Activated T-cell treated with anti-CD3 and anti-CD28 coated beads, Interleukin-2, amount 50 U/mL, for 4 hours (primary cell): ENCODE results near the gene CCNE1. TPM values are rescaled to one million over a fixed set of nuclear protein-coding genes. Genes with fewer than 3 reads are reported as not detected.

Source experiments
- ATAC-seq, 2 donors: fragments of 200-7000 bp; cut with Tn5 transposase; one replicate each; pipeline ENCODE4 v1.10.0; 2021
- DNase-seq: peaks from one replicate; pipeline ENCODE4 v3.0.0-alpha.2; 2020
- H3K27me3 Mint-ChIP-seq: one replicate; pipeline ENCODE4 v1.8.0; 2021; ENCODE audit warnings: low read depth, mixed read lengths
- H3K36me3 Mint-ChIP-seq: one replicate; pipeline ENCODE4 v1.8.0; 2022; ENCODE audit warnings: mixed read lengths; ENCODE audit not compliant: insufficient read depth
- H3K4me1 Mint-ChIP-seq: one replicate; pipeline ENCODE4 v1.8.0; 2021; ENCODE audit warnings: low read depth, mixed read lengths
- H3K4me3 Mint-ChIP-seq: one replicate; pipeline ENCODE4 v1.8.0; 2021; ENCODE audit warnings: mild to moderate bottlenecking, moderate library complexity, mixed read lengths
- H3K9me3 Mint-ChIP-seq: one replicate; pipeline ENCODE4 v1.8.0; 2021; ENCODE audit warnings: mixed read lengths
- total RNA-seq, 3 donors: library from RNA; stranded (reverse); gene quantifications; one replicate each; pipeline ENCODE4 v1.2.1, GENCODE V29; 2021

The CCNE1 gene
- total RNA-seq, 3 donors from 2014 or later, result 17.4 to 30.2 (median 26.7) TPM

DNA sequence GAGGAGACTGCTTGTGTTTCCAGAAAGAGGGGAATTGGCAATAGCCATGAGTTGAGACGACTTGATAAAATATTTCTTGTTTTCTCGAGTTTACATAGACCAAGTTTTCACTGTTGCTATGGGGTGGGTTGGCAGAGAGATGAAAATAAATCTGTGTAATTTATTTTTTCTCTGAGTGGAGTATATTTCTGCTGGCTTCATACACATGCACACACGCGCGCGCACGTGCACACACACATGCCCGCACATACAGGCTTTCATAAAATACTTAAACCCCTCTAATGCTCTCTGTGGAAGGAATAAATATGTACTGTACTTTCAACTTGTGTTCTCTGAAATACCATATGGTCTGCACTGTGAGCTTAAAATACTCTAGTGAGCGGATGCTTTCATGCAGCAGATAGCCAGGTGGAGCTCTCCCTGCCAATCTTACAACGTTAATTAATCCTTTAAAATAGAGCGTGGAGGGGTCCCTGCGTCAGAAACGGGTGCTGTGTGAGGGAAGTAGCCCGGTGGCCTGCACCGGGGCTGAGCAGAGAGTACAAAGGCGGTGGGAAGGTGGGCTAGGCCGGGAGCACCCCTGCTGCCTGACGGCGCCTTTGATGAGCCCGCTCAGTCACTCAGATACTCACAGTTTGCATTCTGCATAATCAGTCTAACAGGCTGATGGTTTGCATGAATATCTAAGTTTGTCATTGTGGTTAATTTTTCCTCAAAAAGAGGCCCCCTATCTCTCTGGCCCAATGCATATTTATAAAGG lies 44.1 kb downstream of the CCNE1 start:
- H3K4me3 Mint-ChIP-seq, result no peak overlapping the region
- no peaks in the 10 kb centered on the region for H3K4me1 Mint-ChIP-seq
- no peaks in the 10 kb centered on the region for H3K36me3 Mint-ChIP-seq
- no peaks in the 10 kb centered on the region for H3K9me3 Mint-ChIP-seq
- ATAC-seq, result no peak
- DNase-seq, result no peak
- peaks cover 16% of the 10 kb centered on the region for H3K27me3 Mint-ChIP-seq

DNA sequence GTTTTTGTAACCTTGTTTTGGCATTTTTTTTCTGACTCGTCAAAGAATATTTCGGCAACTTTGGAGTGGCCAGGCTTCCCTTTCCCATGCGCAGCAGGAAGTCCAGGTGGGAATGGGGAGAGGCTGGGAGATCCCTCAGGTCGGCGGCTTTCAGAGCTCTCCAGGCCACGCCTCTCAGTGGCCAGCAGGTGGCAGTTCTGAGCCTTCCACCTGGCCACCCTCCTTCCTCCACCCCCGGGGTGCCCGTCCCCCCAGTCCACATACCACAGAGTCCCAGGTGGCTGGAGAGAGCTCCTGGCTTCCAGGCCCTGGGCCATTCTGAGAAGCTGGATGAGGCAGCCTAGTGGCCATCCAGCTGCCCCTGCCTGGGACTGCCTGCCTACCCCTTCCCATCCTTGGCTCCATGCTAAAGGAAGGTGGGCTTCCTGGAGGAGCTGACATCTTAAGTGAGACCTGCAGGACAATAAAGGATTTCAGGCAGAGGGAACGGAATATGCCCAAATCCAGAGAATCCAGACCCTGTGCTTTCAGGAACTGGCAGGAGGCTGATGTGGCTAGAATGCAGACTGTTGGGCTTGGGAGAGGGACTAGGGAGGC lies 46.3 kb downstream of the CCNE1 start:
- Mint-ChIP-seq H3K27me3 (peaks cover 25% of the 10 kb centered on the region), H3K4me1 (no peaks in the 10 kb centered on the region), H3K9me3 (no peaks in the 10 kb centered on the region), H3K36me3 (no peaks in the 10 kb centered on the region), H3K4me3 (no peak overlapping the region)
- ATAC-seq (peak; percentile 67 to 83), DNase-seq (peak; percentile 24)

DNA sequence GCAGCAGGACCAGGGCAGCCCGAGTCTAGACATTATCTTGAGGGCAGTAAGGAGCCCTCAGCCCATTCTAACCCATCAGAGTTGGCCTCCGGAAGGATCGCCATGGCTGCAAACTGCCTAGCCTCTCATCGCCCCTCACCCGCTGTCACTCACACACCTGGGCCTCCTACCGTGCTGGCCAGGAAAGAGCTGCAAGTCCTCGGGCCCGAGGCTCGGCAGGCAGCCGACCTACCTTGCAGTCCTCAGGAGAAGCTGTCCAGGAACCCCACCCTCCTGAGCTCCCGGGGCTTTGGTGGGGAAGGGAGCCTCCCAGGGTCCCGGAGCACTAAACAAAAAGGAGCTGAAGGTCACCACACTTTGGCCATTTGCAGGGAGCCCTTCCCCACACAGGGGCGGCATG lies 46.8 kb downstream of the CCNE1 start:
- no peak for ATAC-seq
- Mint-ChIP-seq H3K9me3 (no peaks in the 10 kb centered on the region), H3K27me3 (peaks cover 28% of the 10 kb centered on the region), H3K4me3 (no peak overlapping the region), H3K4me1 (no peaks in the 10 kb centered on the region), H3K36me3 (no peaks in the 10 kb centered on the region)
- no peak for DNase-seq

DNA sequence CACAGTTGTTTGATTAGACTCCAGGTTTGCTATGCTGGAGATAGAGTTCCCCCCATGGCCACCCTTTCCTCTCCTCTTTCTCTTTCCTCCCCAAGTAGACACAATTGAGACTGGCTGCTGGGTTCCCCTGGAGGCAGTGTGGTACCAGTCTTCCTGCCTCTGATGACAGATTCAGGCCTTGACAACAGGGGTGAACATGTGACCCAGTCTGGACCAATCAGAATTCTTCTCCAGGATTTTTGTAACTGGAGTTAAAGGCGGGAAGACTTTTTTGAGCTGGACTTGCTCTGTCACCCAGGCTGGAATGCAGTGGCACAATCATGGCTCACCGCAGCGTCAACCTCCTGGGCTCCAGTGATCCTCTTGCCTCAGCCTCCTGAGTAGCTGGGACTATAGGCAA lies 48.7 kb downstream of the CCNE1 start:
- H3K4me3 Mint-ChIP-seq, result no peak overlapping the region
- no peaks in the 10 kb centered on the region for H3K36me3 Mint-ChIP-seq
- DNase-seq (no peak), ATAC-seq (no peak)
- no peaks in the 10 kb centered on the region for H3K9me3 Mint-ChIP-seq
- H3K4me1 Mint-ChIP-seq, result no peaks in the 10 kb centered on the region
- H3K27me3 Mint-ChIP-seq, result peaks cover 29% of the 10 kb centered on the region

DNA sequence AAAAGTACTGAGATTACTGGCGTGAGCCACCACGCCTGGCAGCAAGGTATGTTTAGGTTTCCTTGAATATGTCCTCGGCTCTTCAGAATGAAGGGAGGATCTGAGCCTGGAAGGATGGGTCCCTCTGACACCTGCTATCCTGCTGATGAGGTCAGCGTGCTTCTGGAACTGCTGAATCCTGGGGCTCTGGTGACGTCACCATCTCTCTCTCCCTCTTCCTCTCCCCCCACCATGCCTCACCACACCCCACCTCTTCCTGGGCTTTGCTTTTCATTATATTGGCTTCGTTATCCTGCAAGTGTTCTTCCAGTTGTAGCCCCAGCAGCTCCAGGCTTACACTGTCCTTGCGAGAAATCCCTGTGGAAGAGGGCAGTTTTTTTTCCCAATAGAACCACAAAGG lies 49.8 kb downstream of the CCNE1 start:
- peaks cover 4% of the 10 kb centered on the region for H3K9me3 Mint-ChIP-seq
- no peak overlapping the region for H3K4me3 Mint-ChIP-seq
- no peaks in the 10 kb centered on the region for H3K36me3 Mint-ChIP-seq
- no peaks in the 10 kb centered on the region for H3K4me1 Mint-ChIP-seq
- DNase-seq (no peak), ATAC-seq (no peak)
- H3K27me3 Mint-ChIP-seq, result peaks cover 29% of the 10 kb centered on the region

DNA sequence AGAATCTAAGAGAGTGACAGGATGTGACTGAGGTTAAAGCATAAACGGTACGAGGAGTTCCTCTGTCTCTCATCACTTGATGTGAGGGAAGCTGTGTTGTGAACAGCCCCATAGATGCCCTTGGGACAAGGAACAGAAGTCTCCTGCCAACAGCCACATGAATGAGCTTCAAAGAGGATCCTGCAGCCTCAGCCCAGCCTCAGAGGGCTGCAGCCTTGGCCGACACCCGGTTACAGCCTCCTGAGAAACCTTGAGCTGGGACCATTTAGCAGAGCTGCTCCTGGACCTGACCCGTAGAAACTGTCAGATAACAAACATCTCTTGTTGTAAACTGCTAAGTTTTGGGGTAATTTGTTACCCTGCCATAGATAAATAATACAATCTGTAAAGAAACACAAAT lies 54.2 kb downstream of the CCNE1 start:
- Mint-ChIP-seq H3K27me3 (peaks cover 19% of the 10 kb centered on the region), H3K4me3 (no peak overlapping the region), H3K4me1 (no peaks in the 10 kb centered on the region), H3K36me3 (no peaks in the 10 kb centered on the region), H3K9me3 (peaks cover 12% of the 10 kb centered on the region)
- ATAC-seq (no peak), DNase-seq (no peak)

DNA sequence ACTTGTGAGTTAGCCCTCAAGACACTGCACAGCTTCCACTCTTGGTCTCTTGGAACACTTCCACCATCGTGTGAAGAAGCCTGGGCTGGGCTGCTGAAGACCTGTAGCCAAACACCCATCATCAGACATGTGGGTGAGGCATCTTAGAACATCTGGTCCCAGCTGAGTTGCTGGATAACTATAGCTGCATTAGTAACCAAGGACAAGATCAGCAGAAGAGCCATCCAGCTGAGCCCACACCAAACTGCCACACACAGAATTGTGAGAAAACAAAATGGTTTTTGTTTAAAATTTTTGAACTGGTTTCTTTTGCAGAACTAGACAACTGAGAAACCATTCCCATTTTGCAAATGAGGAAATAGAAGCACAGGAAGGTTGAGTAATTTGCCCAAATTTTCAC lies 56.2 kb downstream of the CCNE1 start:
- Mint-ChIP-seq H3K4me1 (no peaks in the 10 kb centered on the region), H3K36me3 (no peaks in the 10 kb centered on the region), H3K9me3 (peaks cover 12% of the 10 kb centered on the region), H3K27me3 (peaks cover 22% of the 10 kb centered on the region), H3K4me3 (no peak overlapping the region)
- no peak for DNase-seq
- no peak for ATAC-seq

DNA sequence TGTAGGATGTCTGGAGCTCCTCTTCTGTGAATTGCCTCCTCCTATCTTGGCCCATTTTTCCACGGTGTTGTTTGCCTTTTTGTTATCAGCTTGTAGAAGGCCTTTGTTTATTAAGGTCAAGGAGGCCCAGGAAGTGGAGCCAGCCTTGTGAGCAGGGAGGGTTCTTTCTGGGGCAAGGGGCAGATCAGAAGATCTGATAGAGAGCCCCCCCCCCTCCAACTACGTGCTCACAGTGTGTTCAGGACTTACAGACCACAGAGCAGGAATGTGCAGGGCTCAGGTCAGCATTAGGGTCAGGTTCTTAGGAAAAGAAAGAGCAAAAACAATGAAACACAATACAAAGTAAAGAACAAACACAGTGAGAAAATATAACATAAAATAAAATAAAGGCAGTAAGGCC lies 59.4 kb downstream of the CCNE1 start:
- no peaks in the 10 kb centered on the region for H3K36me3 Mint-ChIP-seq
- ATAC-seq, result no peak
- no peaks in the 10 kb centered on the region for H3K4me1 Mint-ChIP-seq
- H3K4me3 Mint-ChIP-seq, result no peak overlapping the region
- no peak for DNase-seq
- H3K27me3 Mint-ChIP-seq, result peaks cover 25% of the 10 kb centered on the region
- H3K9me3 Mint-ChIP-seq, result peaks cover 12% of the 10 kb centered on the region

DNA sequence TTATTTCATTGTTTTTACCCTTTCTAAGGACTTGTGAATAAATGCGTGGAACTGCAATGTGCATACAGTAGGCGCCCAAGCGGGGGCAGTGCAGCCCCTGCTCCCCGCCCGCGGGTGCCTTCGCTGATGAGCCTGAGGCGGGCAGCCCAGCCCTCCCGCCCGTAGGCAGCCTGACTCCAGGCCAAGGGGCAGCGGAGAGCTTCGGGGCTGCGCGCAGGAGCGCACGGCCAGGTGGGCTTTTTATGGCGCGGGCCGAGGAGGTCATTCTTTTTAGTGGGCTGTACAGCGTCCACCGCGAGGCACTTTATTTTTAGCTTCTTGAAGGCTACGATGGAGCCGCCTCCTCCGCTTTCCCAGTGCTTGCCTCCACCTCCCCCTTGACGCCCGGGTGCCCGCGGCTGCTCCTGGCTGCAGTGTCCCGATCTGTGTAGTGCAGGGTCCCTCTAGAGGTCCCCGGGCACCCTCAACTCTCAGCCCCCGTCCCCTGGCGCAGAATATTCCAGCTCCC lies 60.5 kb downstream of the CCNE1 start:
- Mint-ChIP-seq H3K36me3 (no peaks in the 10 kb centered on the region), H3K4me1 (no peaks in the 10 kb centered on the region), H3K9me3 (peaks cover 6% of the 10 kb centered on the region), H3K4me3 (peak overlapping the region; percentile 8), H3K27me3 (peaks cover 25% of the 10 kb centered on the region)
- ATAC-seq (peak in 1 of 2 donors; percentile 22), DNase-seq (no peak)

DNA sequence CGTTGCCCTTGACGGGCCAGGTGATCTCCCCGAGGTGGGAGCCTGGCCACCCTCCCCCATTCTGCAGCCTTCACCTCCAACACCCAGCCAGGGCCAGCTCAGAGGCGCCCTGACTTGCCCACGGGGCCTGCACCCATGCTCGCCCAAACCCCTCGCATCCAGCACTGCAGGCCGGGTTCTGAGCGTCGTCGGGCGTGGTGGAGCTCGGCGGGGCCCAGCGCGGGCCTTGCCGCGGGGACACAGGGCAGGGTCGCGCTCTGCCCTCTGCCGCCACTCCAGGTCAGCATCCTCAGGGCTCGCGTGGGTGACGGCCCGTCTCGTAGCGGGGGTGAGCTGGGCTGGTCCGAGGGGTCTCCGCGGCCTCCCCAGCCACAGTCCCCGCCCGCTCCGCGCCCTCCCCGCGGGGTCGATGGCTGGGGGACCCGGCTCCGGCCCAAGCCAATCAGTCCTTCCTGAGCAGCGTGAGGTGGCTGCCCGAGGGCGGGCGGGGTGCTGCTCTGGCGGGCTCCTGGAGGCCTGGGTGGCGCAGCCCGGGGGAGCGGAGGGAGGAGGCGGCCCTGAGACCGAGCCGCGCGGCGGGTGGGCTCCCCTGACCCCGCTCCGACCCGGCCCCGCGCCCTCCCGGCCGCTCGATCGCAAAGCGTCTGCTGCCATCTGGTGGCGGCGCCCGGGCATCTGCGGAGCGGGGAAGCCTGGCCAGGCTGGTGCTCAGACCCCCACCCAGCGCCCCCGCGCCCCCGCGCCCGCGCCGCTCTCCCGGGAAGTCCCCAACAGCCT lies 61.4 kb downstream of the CCNE1 start:
- no peaks in the 10 kb centered on the region for H3K36me3 Mint-ChIP-seq
- H3K4me3 Mint-ChIP-seq, result peak overlapping the region; percentile 68
- peak; percentile 67 for DNase-seq
- H3K9me3 Mint-ChIP-seq, result no peaks in the 10 kb centered on the region
- peaks cover 25% of the 10 kb centered on the region for H3K27me3 Mint-ChIP-seq
- H3K4me1 Mint-ChIP-seq, result no peaks in the 10 kb centered on the region
- ATAC-seq, result peak; percentile 88 to 91

Other genes starting within 250 kb of the CCNE1 start
- 100 to 1,000 TPM; 160 to 173 (median 168) TPM for gene POP4, start 205.7 kb upstream of the CCNE1 start, total RNA-seq
- 10 to 100 TPM; 16.2 to 20.1 (median 18.4) TPM for gene PLEKHF1, start 146.5 kb upstream of the CCNE1 start, total RNA-seq
- gene C19orf12, start 96.7 kb upstream of the CCNE1 start, total RNA-seq, result 10 to 100 TPM; 39.3 to 45.7 (median 41.0) TPM
- gene URI1, start 130.2 kb downstream of the CCNE1 start, total RNA-seq, result 10 to 100 TPM; 69.5 to 80.5 (median 77.8) TPM